ENCODE data around the gene EP400. TPM values are rescaled to one million over a fixed set of nuclear protein-coding genes. Genes with fewer than 3 reads are reported as not detected.

EP400 gene
- total RNA-seq, 1 donor: 14.5 TPM

DNA sequence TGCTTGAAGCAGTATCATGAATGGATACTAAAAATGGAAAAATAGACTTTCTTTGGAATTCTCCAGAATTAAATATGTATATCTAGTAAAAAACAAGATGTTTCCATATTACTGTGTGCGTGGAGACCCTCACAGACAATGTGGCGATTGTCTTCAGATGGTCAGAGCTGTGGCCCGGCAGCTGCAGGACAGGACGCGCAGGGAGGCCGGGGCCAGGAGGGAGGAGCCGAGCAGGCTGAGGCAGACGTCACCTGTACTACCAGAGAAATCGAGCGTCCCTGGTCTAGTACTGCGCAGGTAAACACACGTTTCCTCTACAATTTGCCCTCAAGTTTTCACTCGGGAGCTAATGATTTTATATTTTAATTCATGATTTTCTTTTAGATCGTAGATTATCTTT lies 171.5 kb downstream of the EP400 start:
- DNase-seq (ENCODE audit: insufficient read length, low spot score, missing footprints): no peak
- TF ChIP-seq, protein P1, sequence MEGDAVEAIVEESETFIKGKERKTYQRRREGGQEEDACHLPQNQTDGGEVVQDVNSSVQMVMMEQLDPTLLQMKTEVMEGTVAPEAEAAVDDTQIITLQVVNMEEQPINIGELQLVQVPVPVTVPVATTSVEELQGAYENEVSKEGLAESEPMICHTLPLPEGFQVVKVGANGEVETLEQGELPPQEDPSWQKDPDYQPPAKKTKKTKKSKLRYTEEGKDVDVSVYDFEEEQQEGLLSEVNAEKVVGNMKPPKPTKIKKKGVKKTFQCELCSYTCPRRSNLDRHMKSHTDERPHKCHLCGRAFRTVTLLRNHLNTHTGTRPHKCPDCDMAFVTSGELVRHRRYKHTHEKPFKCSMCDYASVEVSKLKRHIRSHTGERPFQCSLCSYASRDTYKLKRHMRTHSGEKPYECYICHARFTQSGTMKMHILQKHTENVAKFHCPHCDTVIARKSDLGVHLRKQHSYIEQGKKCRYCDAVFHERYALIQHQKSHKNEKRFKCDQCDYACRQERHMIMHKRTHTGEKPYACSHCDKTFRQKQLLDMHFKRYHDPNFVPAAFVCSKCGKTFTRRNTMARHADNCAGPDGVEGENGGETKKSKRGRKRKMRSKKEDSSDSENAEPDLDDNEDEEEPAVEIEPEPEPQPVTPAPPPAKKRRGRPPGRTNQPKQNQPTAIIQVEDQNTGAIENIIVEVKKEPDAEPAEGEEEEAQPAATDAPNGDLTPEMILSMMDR (IDR thresholded peaks at IDR 0.05; ENCODE audit: extremely low read depth, low read depth, low read length): no peak
- Histone ChIP-seq H3K27ac (ENCODE audit: low read depth, low read length) (no peak overlapping the region), H3K36me3 (ENCODE audit: insufficient read depth, low read length) (peaks cover 63% of the 10 kb centered on the region), H3K79me2 (ENCODE audit: insufficient read depth, low read length) (no peaks in the 10 kb centered on the region), H4K20me1 (ENCODE audit: insufficient read depth, low read length) (no peaks in the 10 kb centered on the region), H3K4me1 (ENCODE audit: insufficient read depth, low read length) (no peaks in the 10 kb centered on the region), H3K27me3 (ENCODE audit: insufficient read depth, low read length) (no peaks in the 10 kb centered on the region), H3K4me2 (ENCODE audit: insufficient read depth, low read length) (no peak overlapping the region), H3K9me3 (ENCODE audit: low read depth, low read length) (no peaks in the 10 kb centered on the region), H2AFZ (ENCODE audit: low read length) (no peak overlapping the region), H3K4me3 (ENCODE audit: insufficient read depth, low read length) (no peak overlapping the region)

DNA sequence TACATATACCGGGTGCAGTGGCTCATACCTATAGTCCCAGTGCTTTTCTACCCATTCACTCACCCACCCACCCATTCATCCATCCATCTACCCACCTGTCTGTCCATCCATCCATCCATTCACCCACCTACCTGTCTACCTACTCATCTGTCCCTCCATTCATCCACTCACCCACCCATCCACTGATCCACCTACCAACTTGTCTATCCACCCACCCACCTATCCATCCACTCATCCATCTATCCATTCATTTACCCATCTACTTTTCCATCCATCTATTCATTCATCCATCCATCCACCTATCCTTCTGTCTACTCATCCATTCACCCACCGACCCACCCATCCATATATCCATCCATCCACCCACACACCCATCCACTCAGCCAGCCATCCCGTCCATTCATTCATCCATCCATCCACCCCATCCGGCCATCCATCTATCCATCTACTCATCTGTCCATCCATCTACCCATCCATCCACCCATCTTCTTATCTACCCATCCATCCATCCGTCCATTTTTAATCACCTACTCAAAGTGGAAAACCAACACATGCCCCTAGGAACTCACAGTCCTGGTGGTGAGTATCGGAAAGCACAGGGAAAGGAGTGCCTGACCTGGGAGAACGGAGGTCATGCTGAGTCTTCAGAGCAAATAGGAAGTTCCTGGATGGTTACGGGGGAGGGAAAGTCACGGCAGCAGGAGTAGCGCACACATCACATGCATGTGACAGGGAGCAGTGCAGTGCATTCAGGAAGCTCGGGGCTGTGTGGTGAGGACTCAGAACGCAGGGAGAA lies 174.4 kb downstream of the EP400 start:
- Histone ChIP-seq H3K4me1 (ENCODE audit: insufficient read depth, low read length) (no peaks in the 10 kb centered on the region), H3K9me3 (ENCODE audit: low read depth, low read length) (no peaks in the 10 kb centered on the region), H3K79me2 (ENCODE audit: insufficient read depth, low read length) (no peaks in the 10 kb centered on the region), H3K27me3 (ENCODE audit: insufficient read depth, low read length) (no peaks in the 10 kb centered on the region), H3K27ac (ENCODE audit: low read depth, low read length) (no peak overlapping the region), H2AFZ (ENCODE audit: low read length) (no peak overlapping the region), H3K36me3 (ENCODE audit: insufficient read depth, low read length) (peaks cover 76% of the 10 kb centered on the region), H3K4me3 (ENCODE audit: insufficient read depth, low read length) (no peak overlapping the region), H4K20me1 (ENCODE audit: insufficient read depth, low read length) (no peaks in the 10 kb centered on the region), H3K4me2 (ENCODE audit: insufficient read depth, low read length) (no peak overlapping the region)
- peak; percentile 22 for DNase-seq (ENCODE audit: insufficient read length, low spot score, missing footprints)
- TF ChIP-seq, protein P1 (IDR thresholded peaks at IDR 0.05; ENCODE audit: extremely low read depth, low read depth, low read length): no peak

DNA sequence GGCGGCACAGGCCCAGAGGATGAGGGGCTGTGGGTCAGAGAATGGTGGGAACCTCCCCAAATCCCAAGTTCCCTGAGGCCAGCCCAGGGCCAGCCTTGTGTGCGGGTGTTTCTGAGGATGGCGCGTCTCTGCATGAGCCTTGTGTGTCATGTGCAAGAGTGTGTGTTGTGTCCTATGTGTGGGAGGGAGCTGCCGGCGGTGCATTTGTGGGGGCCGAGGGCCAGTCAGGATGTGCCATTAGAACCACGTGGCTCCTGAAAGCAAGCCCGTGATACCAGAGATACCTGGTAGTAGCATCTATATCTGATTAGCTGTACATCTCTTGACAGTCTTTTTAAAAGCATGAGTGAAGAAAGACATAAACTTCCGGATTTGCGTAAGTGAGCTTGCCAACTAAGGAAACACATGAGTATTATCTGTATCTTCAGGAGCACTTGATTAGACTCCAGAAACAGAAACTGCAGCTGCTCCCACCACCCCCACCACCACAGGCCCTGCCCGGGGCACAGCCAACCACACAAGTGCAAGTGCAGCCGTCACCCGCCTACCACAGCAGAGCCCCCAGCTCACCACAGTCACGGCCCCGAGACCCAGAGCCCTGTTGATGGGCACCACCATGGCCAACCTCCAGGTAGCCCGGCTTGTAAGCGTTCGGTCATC lies 175.2 kb downstream of the EP400 start:
- Histone ChIP-seq H3K4me2 (ENCODE audit: insufficient read depth, low read length) (no peak overlapping the region), H2AFZ (ENCODE audit: low read length) (no peak overlapping the region), H3K36me3 (ENCODE audit: insufficient read depth, low read length) (peaks cover 80% of the 10 kb centered on the region), H4K20me1 (ENCODE audit: insufficient read depth, low read length) (no peaks in the 10 kb centered on the region), H3K9me3 (ENCODE audit: low read depth, low read length) (no peaks in the 10 kb centered on the region), H3K27ac (ENCODE audit: low read depth, low read length) (no peak overlapping the region), H3K79me2 (ENCODE audit: insufficient read depth, low read length) (no peaks in the 10 kb centered on the region), H3K4me1 (ENCODE audit: insufficient read depth, low read length) (no peaks in the 10 kb centered on the region), H3K4me3 (ENCODE audit: insufficient read depth, low read length) (no peak overlapping the region), H3K27me3 (ENCODE audit: insufficient read depth, low read length) (no peaks in the 10 kb centered on the region)
- DNase-seq (ENCODE audit: insufficient read length, low spot score, missing footprints): peak; percentile 25
- TF ChIP-seq, protein P1 (IDR thresholded peaks at IDR 0.05; ENCODE audit: extremely low read depth, low read depth, low read length): no peak

DNA sequence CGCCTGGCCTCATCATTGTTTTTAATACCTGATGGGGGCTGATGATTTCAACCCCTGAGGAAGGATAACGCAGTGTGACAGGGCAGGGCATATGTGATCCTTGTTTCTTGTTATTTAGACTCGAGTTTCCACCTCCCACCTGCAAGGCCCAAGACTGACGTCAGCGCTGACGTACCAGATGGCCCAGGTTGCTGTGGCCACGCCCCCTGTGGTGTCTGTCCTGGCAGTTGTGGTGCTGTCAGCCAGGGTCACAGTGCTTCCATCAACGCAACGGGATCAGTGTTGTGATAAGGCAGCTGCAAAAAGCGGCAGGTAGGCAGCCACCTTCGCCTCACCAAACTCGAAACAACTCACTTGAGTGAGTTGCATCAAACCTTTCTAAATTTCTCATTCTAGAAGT lies 176.0 kb downstream of the EP400 start:
- Histone ChIP-seq H3K36me3 (ENCODE audit: insufficient read depth, low read length) (peaks cover 76% of the 10 kb centered on the region), H3K27ac (ENCODE audit: low read depth, low read length) (no peak overlapping the region), H3K27me3 (ENCODE audit: insufficient read depth, low read length) (no peaks in the 10 kb centered on the region), H4K20me1 (ENCODE audit: insufficient read depth, low read length) (no peaks in the 10 kb centered on the region), H3K4me3 (ENCODE audit: insufficient read depth, low read length) (no peak overlapping the region), H3K4me2 (ENCODE audit: insufficient read depth, low read length) (no peak overlapping the region), H3K9me3 (ENCODE audit: low read depth, low read length) (no peaks in the 10 kb centered on the region), H3K4me1 (ENCODE audit: insufficient read depth, low read length) (no peaks in the 10 kb centered on the region), H2AFZ (ENCODE audit: low read length) (no peak overlapping the region), H3K79me2 (ENCODE audit: insufficient read depth, low read length) (no peaks in the 10 kb centered on the region)
- peak; percentile 27 for DNase-seq (ENCODE audit: insufficient read length, low spot score, missing footprints)
- TF ChIP-seq, protein P1 (IDR thresholded peaks at IDR 0.05; ENCODE audit: extremely low read depth, low read depth, low read length): no peak
